Adipose tissue (tissue), 3 donors: ENCODE data around the gene FABP7. TPM values are rescaled to one million over a fixed set of nuclear protein-coding genes. Genes with fewer than 3 reads are reported as not detected.

Experiments
- H3K27ac ChIP-seq: one replicate; pipeline ENCODE4 v1.5.1; 2013; ENCODE audit warnings: low read depth, low read length
- whole genome bisulfite sequencing, 3 donors: extraction: QIAGEN DNeasy Blood & Tissue Kit; methylation state at CpG; one replicate each; pipeline ENCODE4 v1.1.7; 2013; 5-methylcytosine and 5-hydroxymethylcytosine counted together
- polyA plus RNA-seq, 3 donors: library from polyadenylated mRNA; stranded (reverse); fragments of 200-250 nt; gene quantifications; one replicate each; pipeline ENCODE4 v1.2.3, GENCODE V29; 2013
- donor health status: healthy with polysubstance abuse.
- donor health status: Bipolar disorder and iron deficiency.
- donor health status: healthy.

Gene FABP7
- polyA plus RNA-seq, 3 donors = 0.08 TPM; not detected in 2

GRCh38 chr6:122753688-122754056 is 25.8 kb upstream of the FABP7 start:
- WGBS, 3 donors = 57 to 60% (median 60%) methylated on average over 4 to 5 of the region's 5 CpGs

DNA sequence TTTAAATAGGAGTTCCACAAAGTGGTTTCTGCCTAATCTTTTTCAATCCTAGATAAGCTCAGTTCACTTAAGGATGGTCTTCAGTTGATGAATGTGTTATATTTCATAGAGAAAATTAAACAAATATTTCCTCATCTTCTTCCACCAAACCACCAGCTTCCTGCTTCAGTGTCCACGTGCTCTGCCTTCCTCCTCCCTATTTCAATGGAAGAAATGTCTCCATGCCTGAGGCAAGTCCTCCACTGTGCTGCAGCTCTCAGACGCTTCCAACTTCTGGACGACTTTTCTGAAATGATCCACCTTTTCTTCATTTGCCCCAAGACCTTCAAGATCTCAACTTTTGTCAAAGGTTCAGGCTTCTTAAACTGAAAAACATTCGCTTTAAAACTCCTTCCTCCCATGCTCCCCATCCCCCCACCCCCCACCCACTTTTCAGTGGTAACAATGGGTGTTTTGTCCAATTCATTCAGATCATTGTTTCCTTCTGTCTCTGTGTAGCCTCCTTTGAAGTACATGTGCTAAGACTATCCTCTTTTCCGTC is 25.3 kb upstream of the FABP7 start:
- H3K27ac ChIP-seq = no peak overlapping the region
- WGBS, 3 donors = 71 to 76% (median 72%) methylated on average over 5 of the region's 5 CpGs

More at GRCh38 chr6:122753688-122754056, 25.8 kb upstream of the FABP7 start:
- no peak overlapping the region for H3K27ac ChIP-seq

GRCh38 chr6:122755901-122756300 is 23.6 kb upstream of the FABP7 start:
- no peak overlapping the region for H3K27ac ChIP-seq
- 57 to 81% (median 71%) methylated on average over 9 of the region's 9 CpGs for WGBS, 3 donors

GRCh38 chr6:122758927-122759334 is 20.6 kb upstream of the FABP7 start:
- 21 to 59% (median 33%) methylated on average over 1 of the region's 1 CpG for WGBS, 3 donors

GRCh38 chr6:122760330-122760729 is 19.2 kb upstream of the FABP7 start:
- no peak overlapping the region for H3K27ac ChIP-seq

More at GRCh38 chr6:122758927-122759334, 20.6 kb upstream of the FABP7 start:
- no peak overlapping the region for H3K27ac ChIP-seq

- H3K27ac ChIP-seq = no peak overlapping the region
These were observed 13.3 kb upstream of the FABP7 start for GRCh38 chr6:122766256-122766655.

GRCh38 chr6:122770835-122771601 is 8.5 kb upstream of the FABP7 start:
- 15 to 38% (median 17%) methylated on average over 1 of the region's 1 CpG for WGBS, 3 donors
- H3K27ac ChIP-seq = no peak overlapping the region

GRCh38 chr6:122772724-122773415 is 6.6 kb upstream of the FABP7 start:
- no peak overlapping the region for H3K27ac ChIP-seq
- WGBS, 3 donors = 68 to 85% (median 73%) methylated on average over 3 of the region's 3 CpGs

GRCh38 chr6:122775975-122776374 is 3.5 kb upstream of the FABP7 start:
- no peak overlapping the region for H3K27ac ChIP-seq

DNA sequence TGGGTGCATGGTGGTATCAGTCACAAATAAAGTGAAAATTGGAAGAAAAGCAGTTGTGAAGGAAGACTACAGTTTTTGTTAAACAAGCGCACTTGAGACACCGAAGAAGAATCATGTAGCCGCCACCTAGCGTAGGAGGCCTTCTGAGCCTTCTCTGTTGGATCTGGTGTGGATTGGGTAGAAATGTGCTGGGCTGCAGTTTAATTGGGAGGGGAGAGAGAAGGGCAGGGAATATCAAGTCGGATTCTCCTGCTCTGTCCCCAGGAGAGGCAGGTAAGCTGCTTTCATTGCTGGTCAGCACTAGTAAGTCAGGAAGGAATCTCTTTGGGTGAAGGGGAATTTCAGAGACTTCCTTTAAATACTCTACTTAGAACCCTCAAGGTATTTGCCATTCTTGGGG is 1.2 kb upstream of the FABP7 start:
- WGBS, 3 donors = 90 to 94% (median 94%) methylated on average over 5 of the region's 5 CpGs
- H3K27ac ChIP-seq = no peak overlapping the region

- H3K27ac ChIP-seq = no peak overlapping the region
- WGBS, 3 donors = 58 to 61% (median 58%) methylated on average over 13 of the region's 13 CpGs
These were observed 393 bp upstream of the FABP7 start for GRCh38 chr6:122778985-122779661.

- no peak overlapping the region for H3K27ac ChIP-seq
- 47 to 54% (median 52%) methylated on average over 5 of the region's 5 CpGs for WGBS, 3 donors
These were observed 598 bp downstream of the FABP7 start for GRCh38 chr6:122780114-122780513.

GRCh38 chr6:122781716-122782115 is 2.2 kb downstream of the FABP7 start:
- 91 to 97% (median 95%) methylated on average over 7 of the region's 7 CpGs for WGBS, 3 donors
- H3K27ac ChIP-seq = no peak overlapping the region

GRCh38 chr6:122783401-122783800 is 3.9 kb downstream of the FABP7 start:
- WGBS, 3 donors = 71 to 87% (median 79%) methylated on average over 4 of the region's 4 CpGs
- no peak overlapping the region for H3K27ac ChIP-seq

GRCh38 chr6:122785891-122786290 is 6.4 kb downstream of the FABP7 start:
- 88 to 97% (median 95%) methylated on average over 1 of the region's 1 CpG for WGBS, 3 donors

DNA sequence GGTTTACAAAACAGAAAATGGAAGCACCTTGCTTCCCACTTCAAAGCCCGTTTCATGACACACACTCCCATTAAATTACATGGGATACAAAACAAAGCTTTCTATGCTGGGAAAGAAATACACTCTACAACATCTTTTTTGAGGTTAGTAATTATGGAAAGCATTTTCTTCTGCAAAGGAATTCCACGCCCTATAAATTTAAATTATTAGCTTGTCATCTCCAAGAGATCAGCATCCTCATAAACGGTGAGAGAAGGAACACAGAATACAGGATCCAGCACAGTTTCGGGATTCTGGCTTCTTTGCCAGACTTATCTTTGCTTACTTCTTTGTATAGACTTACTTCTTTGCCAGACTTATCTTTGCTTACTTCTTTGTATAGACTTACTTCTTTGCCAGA is 8.2 kb downstream of the FABP7 start:
- WGBS, 3 donors = 78 to 83% (median 80%) methylated on average over 4 of the region's 4 CpGs
- H3K27ac ChIP-seq = no peak overlapping the region

More at GRCh38 chr6:122785891-122786290, 6.4 kb downstream of the FABP7 start:
- H3K27ac ChIP-seq = no peak overlapping the region

GRCh38 chr6:122788208-122788607 is 8.7 kb downstream of the FABP7 start:
- WGBS, 3 donors = 27 to 55% (median 54%) methylated on average over 6 of the region's 6 CpGs
- no peak overlapping the region for H3K27ac ChIP-seq

- H3K27ac ChIP-seq = no peak overlapping the region
- 8 to 16% (median 16%) methylated on average over 10 of the region's 10 CpGs for WGBS, 3 donors
These were observed 9.2 kb downstream of the FABP7 start for GRCh38 chr6:122788663-122789181.
